ENCODE data around the gene TCEAL8. TPM values are rescaled to one million over a fixed set of nuclear protein-coding genes. Genes with fewer than 3 reads are reported as not detected.
A peak's percentile ranks its signal among the peaks of the same experiment; 100 is the strongest.
"Not testable (repeated sequence)": the region's sequence is repeated elsewhere in the genome, so short reads cannot be mapped to it uniquely, and the experiment has no call there.

TCEAL8 gene
- 70.2 and 88.2 TPM in 2 replicates for total RNA-seq

- peak; percentile 47 for DNase-seq (ENCODE audit: low read depth, low spot score)
These were observed at the start of gene TCEAL8 for GRCh38 chrX:103254921-103255493. Gene TCEAL8, minus strand, starts transcription at chrX:103255155. Its CDS starts 1,176 bp downstream, at chrX:103253979.

- DNase-seq (ENCODE audit: low read depth, low spot score), result no peak
These were observed 49.8 kb upstream of the TCEAL8 start for GRCh38 chrX:103304705-103305104.

GRCh38 chrX:103293118-103293517 lies 38.2 kb upstream of the TCEAL8 start:
- no peak for DNase-seq (ENCODE audit: low read depth, low spot score)

- DNase-seq (ENCODE audit: low read depth, low spot score), result no peak
These were observed 24.7 kb upstream of the TCEAL8 start for GRCh38 chrX:103279624-103280023.

GRCh38 chrX:103276581-103277002 lies 21.6 kb upstream of the TCEAL8 start, which contains the start of gene TCEAL5:
Gene TCEAL5, minus strand, starts transcription at chrX:103276750. Its CDS starts 2,187 bp downstream, at chrX:103274563.
- DNase-seq (ENCODE audit: low read depth, low spot score), result no peak

- DNase-seq (ENCODE audit: low read depth, low spot score), result no peak
These were observed 21.1 kb upstream of the TCEAL8 start for GRCh38 chrX:103275947-103276567.

- DNase-seq (ENCODE audit: low read depth, low spot score), result no peak
These were observed 19.3 kb upstream of the TCEAL8 start for GRCh38 chrX:103274284-103274683.

- no peak for DNase-seq (ENCODE audit: low read depth, low spot score)
These were observed 3.3 kb upstream of the TCEAL8 start for GRCh38 chrX:103258275-103258674.

GRCh38 chrX:103256651-103257050 lies 1.7 kb upstream of the TCEAL8 start:
- no peak for DNase-seq (ENCODE audit: low read depth, low spot score)

GRCh38 chrX:103254171-103254824 lies 657 bp downstream of the TCEAL8 start:
- DNase-seq (ENCODE audit: low read depth, low spot score), result no peak

- DNase-seq (ENCODE audit: low read depth, low spot score), result no peak
These were observed 1.3 kb downstream of the TCEAL8 start for GRCh38 chrX:103253608-103254007.

- DNase-seq (ENCODE audit: low read depth, low spot score), result no peak
These were observed 4.0 kb downstream of the TCEAL8 start for GRCh38 chrX:103250977-103251376.

- no peak for DNase-seq (ENCODE audit: low read depth, low spot score)
These were observed 5.2 kb downstream of the TCEAL8 start for GRCh38 chrX:103249805-103250204.

- DNase-seq (ENCODE audit: low read depth, low spot score), result no peak
These were observed 6.4 kb downstream of the TCEAL8 start for GRCh38 chrX:103248553-103248952.

GRCh38 chrX:103240155-103240554 lies 14.8 kb downstream of the TCEAL8 start:
- DNase-seq (ENCODE audit: low read depth, low spot score), result no peak

GRCh38 chrX:103236296-103236695 lies 18.7 kb downstream of the TCEAL8 start:
- no peak for DNase-seq (ENCODE audit: low read depth, low spot score)

GRCh38 chrX:103235608-103236007 lies 19.3 kb downstream of the TCEAL8 start:
- not testable (repeated sequence) for DNase-seq (ENCODE audit: low read depth, low spot score)

GRCh38 chrX:103234869-103235268 lies 20.1 kb downstream of the TCEAL8 start:
- DNase-seq (ENCODE audit: low read depth, low spot score), result no peak

GRCh38 chrX:103233263-103233662 lies 21.7 kb downstream of the TCEAL8 start:
- DNase-seq (ENCODE audit: low read depth, low spot score), result no peak

- DNase-seq (ENCODE audit: low read depth, low spot score), result not testable (repeated sequence)
These were observed 29.0 kb downstream of the TCEAL8 start for GRCh38 chrX:103225918-103226317.

GRCh38 chrX:103220511-103221323 lies 34.2 kb downstream of the TCEAL8 start:
- DNase-seq (ENCODE audit: low read depth, low spot score), result no peak

All from pulmonary artery endothelial cell (primary cell).